Measurements from ENCODE around the gene BEX4.

- TF ChIP-seq CTCF (conservative IDR thresholded peaks at IDR 0.05 in 1 of 2, IDR thresholded peaks at IDR 0.05 in 1 of 2; ENCODE audit: low read depth in 1 of 2, low read length in 2 of 2) = peak; percentile 39 to 57
- no peak for TF ChIP-seq EZH2 (IDR thresholded peaks at IDR 0.05; ENCODE audit: low read length, missing control alignments)
Observed at GRCh38 chrX:103211012-103211715, 3.7 kb upstream of the BEX4 start.
